HEK293 (cell line): ENCODE measurements around the gene MAL.

Experiments
- CTCF ChIA-PET: fragments of 350-600 bp; formaldehyde crosslinking; extraction: SDS; loops from one replicate; lab custom pipeline; 2021; ENCODE audit warnings: antibody characterized with exemption; lab: Yijun Ruan, JAX
- POLR2A ChIA-PET: fragments of 300-600 bp; formaldehyde crosslinking; extraction: SDS; loops from one replicate; lab custom pipeline; 2020; ENCODE audit warnings: antibody characterized with exemption, inconsistent platforms; lab: Yijun Ruan, JAX
- H3K27ac ChIP-seq: fragments of 200-500 bp; sonication (Bioruptor generic); 2 replicates; pipeline ENCODE4 v1.5.1; 2014; ENCODE audit warnings: low read depth, low read length, control low read depth, inconsistent platforms; ENCODE audit errors: extremely low read depth
- H3K36me3 ChIP-seq, 2 experiments: fragments of 200-500 bp in 1 of 2; sonication (Bioruptor generic) in 1 of 2; 1 replicate in 1 of 2; 2 replicates in 1 of 2; pipeline ENCODE4 v1.5.1; 2014 to 2017; ENCODE audit warnings: inconsistent platforms in 2 of 2, low read length in 2 of 2; ENCODE audit not compliant: control insufficient read depth in 2 of 2, insufficient read depth in 1 of 2
- H3K4me1 ChIP-seq: fragments of 200-500 bp; sonication (Bioruptor generic); 2 replicates; pipeline ENCODE4 v1.5.1; 2014; ENCODE audit warnings: mild to moderate bottlenecking, low read length, inconsistent platforms; ENCODE audit not compliant: control insufficient read depth, insufficient read depth
- H3K4me3 ChIP-seq: 2 replicates; pipeline ENCODE4 v1.5.1; 2011; ENCODE audit warnings: low read depth, mild to moderate bottlenecking, control low read depth, low read length, moderate library complexity
- H3K9me3 ChIP-seq: fragments of 200-500 bp; sonication (Bioruptor generic); 2 replicates; pipeline ENCODE4 v1.5.1; 2014; ENCODE audit warnings: low read depth, low read length, inconsistent platforms; ENCODE audit not compliant: control insufficient read depth, insufficient read depth
- SCRT1 ChIP-seq: fragments of 450-650 bp; formaldehyde crosslinking; IDR thresholded peaks from 2 replicates; pipeline ENCODE4 v1.5.1; 2016; ENCODE audit warnings: missing biosample characterization, missing genetic modification characterization, borderline replicate concordance
- TRIM28 ChIP-seq: IDR thresholded peaks from 2 replicates; pipeline ENCODE4 v1.6.1; 2011; ENCODE audit warnings: low read length, control low read depth, borderline replicate concordance
- ZBTB21 ChIP-seq: fragments of 450-650 bp; formaldehyde crosslinking; IDR thresholded peaks from 2 replicates; pipeline ENCODE4 v1.5.1; 2017; ENCODE audit warnings: missing biosample characterization, missing genetic modification characterization
- ZNF16 ChIP-seq: fragments of 450-650 bp; formaldehyde crosslinking; IDR thresholded peaks from 2 replicates; pipeline ENCODE4 v1.5.1; 2016; ENCODE audit warnings: low read depth, missing biosample characterization, missing genetic modification characterization
- ZNF202 ChIP-seq: fragments of 450-650 bp; formaldehyde crosslinking; IDR thresholded peaks from 2 replicates; pipeline ENCODE4 v1.5.1; 2016; ENCODE audit warnings: missing biosample characterization, missing genetic modification characterization, borderline replicate concordance
- ZNF274 ChIP-seq, 2 experiments: fragments of 200-500 bp in 1 of 2; fragments of 450-650 bp in 1 of 2; sonication (Bioruptor generic) in 1 of 2; formaldehyde crosslinking in 1 of 2; IDR thresholded peaks; 2 replicates each; pipeline versions ENCODE4 v1.5.1 to v1.6.1; 2014 to 2016; ENCODE audit warnings: borderline replicate concordance in 1 of 2, inconsistent platforms in 1 of 2, low read length in 1 of 2, missing biosample characterization in 1 of 2, missing genetic modification characterization in 1 of 2
- ZNF555 ChIP-seq: fragments of 450-650 bp; formaldehyde crosslinking; conservative IDR thresholded peaks from 2 replicates; pipeline ENCODE4 v1.5.1; 2017; ENCODE audit warnings: missing biosample characterization, mild to moderate bottlenecking, missing genetic modification characterization, inconsistent platforms
- ZNF558 ChIP-seq: fragments of 450-650 bp; formaldehyde crosslinking; IDR thresholded peaks from 2 replicates; pipeline ENCODE4 v1.5.1; 2016; ENCODE audit warnings: missing biosample characterization, missing genetic modification characterization
- ZNF600 ChIP-seq: fragments of 450-650 bp; formaldehyde crosslinking; IDR thresholded peaks from 2 replicates; pipeline ENCODE4 v1.5.1; 2016; ENCODE audit warnings: missing biosample characterization, missing genetic modification characterization
- ZNF626 ChIP-seq: fragments of 450-650 bp; sonication (Bioruptor Pico); formaldehyde crosslinking; IDR thresholded peaks from 2 replicates; pipeline ENCODE4 v1.5.1; 2018; ENCODE audit warnings: missing biosample characterization, missing genetic modification characterization, inconsistent platforms
- ZNF776 ChIP-seq: fragments of 450-650 bp; formaldehyde crosslinking; IDR thresholded peaks from 2 replicates; pipeline ENCODE4 v1.5.0; 2017; ENCODE audit warnings: missing biosample characterization, missing genetic modification characterization, borderline replicate concordance
- ZNF830 ChIP-seq: fragments of 450-650 bp; IDR thresholded peaks from 2 replicates; pipeline ENCODE4 v1.5.0; 2018; ENCODE audit warnings: missing biosample characterization, missing genetic modification characterization, low read depth, mild to moderate bottlenecking, moderate library complexity
- TF ChIP-seq, protein P1 (sequence below): fragments of 450-650 bp; formaldehyde crosslinking; IDR thresholded peaks from 2 replicates; pipeline ENCODE4 v1.5.1; 2016; ENCODE audit warnings: missing biosample characterization, missing genetic modification characterization
- TF ChIP-seq, protein P2 (sequence below): fragments of 450-650 bp; formaldehyde crosslinking; IDR thresholded peaks from 2 replicates; pipeline ENCODE4 v1.5.1; 2016; ENCODE audit warnings: missing biosample characterization, missing genetic modification characterization
- TF ChIP-seq, protein P3 (sequence below): fragments of 450-650 bp; formaldehyde crosslinking; IDR thresholded peaks from 2 replicates; pipeline ENCODE4 v1.5.1; 2016; ENCODE audit warnings: missing biosample characterization, missing genetic modification characterization
- TF ChIP-seq, protein P4 (sequence below): fragments of 450-650 bp; formaldehyde crosslinking; optimal IDR thresholded peaks from 2 replicates; pipeline ENCODE3; 2016; ENCODE audit warnings: missing biosample characterization, mild to moderate bottlenecking, missing genetic modification characterization
- TF ChIP-seq, protein P5 (sequence below): fragments of 450-650 bp; formaldehyde crosslinking; IDR thresholded peaks from 2 replicates; pipeline ENCODE4 v1.5.1; 2016; ENCODE audit warnings: missing biosample characterization, missing genetic modification characterization, low read depth
- TF ChIP-seq, protein P6 (sequence below): fragments of 450-650 bp; formaldehyde crosslinking; IDR thresholded peaks from 2 replicates; pipeline ENCODE4 v1.5.1; 2017; ENCODE audit warnings: missing biosample characterization, missing genetic modification characterization

Gene MAL

DNA sequence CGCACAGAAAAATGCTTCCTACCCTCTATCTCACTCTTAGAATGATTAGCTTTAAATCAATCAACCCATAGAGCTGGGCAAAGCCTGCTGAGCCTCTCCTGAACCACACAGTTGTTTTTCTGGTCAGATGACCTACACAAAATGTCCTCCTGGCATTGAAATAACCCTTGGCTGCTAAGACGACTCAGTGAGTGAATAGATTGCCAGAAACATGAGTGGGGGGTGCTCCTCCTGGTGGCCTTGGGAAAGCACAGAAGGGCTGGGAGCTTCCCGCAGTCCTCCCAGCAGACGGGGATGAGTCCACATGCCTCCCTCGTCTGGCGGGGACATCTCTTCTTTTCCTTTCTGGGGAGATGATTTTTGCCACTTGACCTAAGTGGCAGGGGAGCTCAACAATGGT is 14.9 kb downstream of the MAL start:
- H3K9me3 ChIP-seq, result no peaks in the 10 kb centered on the region
- ChIA-PET CTCF (interaction anchor here (0.6 to 1.6 kb wide), 3 partner anchors 13 to 16 kb away, joined by 3 to 4 read pairs (median 3); no protein-coding TSS in a partner anchor), POLR2A (no interaction called here)
- H3K27ac ChIP-seq, result no peak overlapping the region
- H3K4me3 ChIP-seq, result no peak overlapping the region
- H3K4me1 ChIP-seq, result no peaks in the 10 kb centered on the region
- TF ChIP-seq SCRT1 (tag by site-specific recombination) (no peak), ZNF555 (tag by site-specific recombination) (no peak), ZNF16 (tag by site-specific recombination) (no peak)
- TF ChIP-seq, protein P1, sequence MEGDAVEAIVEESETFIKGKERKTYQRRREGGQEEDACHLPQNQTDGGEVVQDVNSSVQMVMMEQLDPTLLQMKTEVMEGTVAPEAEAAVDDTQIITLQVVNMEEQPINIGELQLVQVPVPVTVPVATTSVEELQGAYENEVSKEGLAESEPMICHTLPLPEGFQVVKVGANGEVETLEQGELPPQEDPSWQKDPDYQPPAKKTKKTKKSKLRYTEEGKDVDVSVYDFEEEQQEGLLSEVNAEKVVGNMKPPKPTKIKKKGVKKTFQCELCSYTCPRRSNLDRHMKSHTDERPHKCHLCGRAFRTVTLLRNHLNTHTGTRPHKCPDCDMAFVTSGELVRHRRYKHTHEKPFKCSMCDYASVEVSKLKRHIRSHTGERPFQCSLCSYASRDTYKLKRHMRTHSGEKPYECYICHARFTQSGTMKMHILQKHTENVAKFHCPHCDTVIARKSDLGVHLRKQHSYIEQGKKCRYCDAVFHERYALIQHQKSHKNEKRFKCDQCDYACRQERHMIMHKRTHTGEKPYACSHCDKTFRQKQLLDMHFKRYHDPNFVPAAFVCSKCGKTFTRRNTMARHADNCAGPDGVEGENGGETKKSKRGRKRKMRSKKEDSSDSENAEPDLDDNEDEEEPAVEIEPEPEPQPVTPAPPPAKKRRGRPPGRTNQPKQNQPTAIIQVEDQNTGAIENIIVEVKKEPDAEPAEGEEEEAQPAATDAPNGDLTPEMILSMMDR (tag by site-specific recombination), result 0 out of 2 replicates have a peak, but pooled peaks have one; percentile 18
- no peaks in the 10 kb centered on the region for H3K36me3 ChIP-seq

DNA sequence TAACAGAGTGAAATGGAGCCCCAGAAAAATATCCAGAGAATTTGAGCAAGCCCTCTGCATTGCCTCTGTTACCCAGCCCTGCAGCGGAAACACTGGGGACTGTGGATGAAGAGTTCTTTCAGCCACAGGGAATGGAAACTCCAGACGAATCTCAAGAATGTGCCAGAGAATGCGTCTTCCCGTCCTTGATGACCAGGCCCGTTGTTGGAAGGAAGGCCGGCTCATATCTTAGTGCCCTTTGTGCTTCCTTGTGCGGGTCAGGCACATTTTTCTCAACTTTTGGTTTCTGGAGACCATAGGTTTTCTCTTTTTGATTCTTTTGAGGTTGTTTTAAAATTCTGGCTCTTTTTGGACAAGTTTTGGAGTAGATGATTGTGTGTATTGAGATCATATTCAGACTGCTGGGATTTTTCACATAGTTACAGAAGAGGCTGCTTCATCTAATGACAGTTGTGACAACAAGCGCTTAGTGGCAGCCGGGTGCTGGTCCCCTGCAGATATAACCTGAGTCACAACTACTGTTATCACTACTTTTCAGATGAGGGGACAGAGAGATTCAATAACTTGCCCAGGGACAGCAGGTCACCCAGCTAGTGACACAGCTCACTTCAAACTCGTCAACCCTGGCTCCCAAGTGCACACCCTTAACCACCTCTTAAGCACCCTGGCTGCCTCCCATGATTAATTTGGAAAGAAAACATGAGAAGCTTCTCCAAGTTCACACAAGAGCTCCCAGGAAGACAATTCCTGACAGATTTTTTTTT is 15.7 kb downstream of the MAL start:
- H3K36me3 ChIP-seq, result no peaks in the 10 kb centered on the region
- H3K4me1 ChIP-seq, result no peaks in the 10 kb centered on the region
- H3K9me3 ChIP-seq, result no peaks in the 10 kb centered on the region
- H3K27ac ChIP-seq, result no peak overlapping the region
- TF ChIP-seq, protein P2, sequence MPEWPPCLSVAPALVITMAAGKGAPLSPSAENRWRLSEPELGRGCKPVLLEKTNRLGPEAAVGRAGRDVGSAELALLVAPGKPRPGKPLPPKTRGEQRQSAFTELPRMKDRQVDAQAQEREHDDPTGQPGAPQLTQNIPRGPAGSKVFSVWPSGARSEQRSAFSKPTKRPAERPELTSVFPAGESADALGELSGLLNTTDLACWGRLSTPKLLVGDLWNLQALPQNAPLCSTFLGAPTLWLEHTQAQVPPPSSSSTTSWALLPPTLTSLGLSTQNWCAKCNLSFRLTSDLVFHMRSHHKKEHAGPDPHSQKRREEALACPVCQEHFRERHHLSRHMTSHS (tag by site-specific recombination), result no peak
- TF ChIP-seq ZNF626 (tag by site-specific recombination) (no peak), ZNF558 (tag by site-specific recombination) (no peak), ZNF274 (IDR thresholded peaks at IDR 0.05; ENCODE audit: low read length) (no peak), ZNF274 (tag by site-specific recombination; IDR thresholded peaks at IDR 0.05; ENCODE audit: borderline replicate concordance) (no peak), ZNF555 (tag by site-specific recombination) (no peak), ZBTB21 (no peak)
- CTCF ChIA-PET, result interaction anchor here (0.6 to 3.2 kb wide), 4 partner anchors 12 to 18 kb away, joined by 3 to 13 read pairs (median 4); no protein-coding TSS in a partner anchor
- POLR2A ChIA-PET, result no interaction called here
- H3K4me3 ChIP-seq, result no peak overlapping the region

DNA sequence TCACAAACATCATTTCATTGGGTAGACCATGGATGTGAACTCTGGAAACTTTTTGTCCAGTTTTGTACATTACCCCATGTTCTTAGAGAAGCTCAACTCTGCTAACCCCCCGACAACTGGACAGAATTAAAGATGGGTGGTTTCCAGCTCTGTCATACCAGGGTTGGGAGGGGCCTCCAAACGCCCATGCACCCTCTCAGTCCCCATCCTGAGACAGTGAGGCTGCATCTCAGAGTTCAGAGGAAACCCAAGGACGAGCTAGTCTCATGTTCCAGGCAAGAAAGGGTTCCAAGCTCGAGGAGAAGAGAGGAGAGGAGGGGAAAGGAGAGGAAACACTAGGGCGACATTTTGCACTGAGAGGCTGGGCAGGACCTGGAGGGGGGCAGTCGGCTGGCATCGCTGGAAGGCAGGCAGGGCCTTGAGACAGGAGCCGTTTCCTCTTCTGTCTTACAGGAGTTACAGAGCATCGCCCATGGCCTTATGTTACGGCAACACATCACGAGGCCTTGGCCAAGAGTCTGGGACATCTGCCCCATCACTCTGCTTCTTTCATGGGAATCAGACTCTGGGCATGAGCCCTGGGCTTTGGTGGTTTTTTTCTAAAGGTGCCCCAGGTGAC is 16.4 kb downstream of the MAL start:
- CTCF ChIA-PET, result interaction anchor here (1.6 to 3.2 kb wide), 2 partner anchors 11 to 19 kb away, joined by 4 to 13 read pairs; no protein-coding TSS in a partner anchor
- H3K36me3 ChIP-seq, result no peaks in the 10 kb centered on the region
- POLR2A ChIA-PET, result no interaction called here
- TF ChIP-seq ZNF830 (tag by site-specific recombination), result no peak
- no peak for TF ChIP-seq ZNF776 (tag by site-specific recombination)
- TF ChIP-seq, protein P3, sequence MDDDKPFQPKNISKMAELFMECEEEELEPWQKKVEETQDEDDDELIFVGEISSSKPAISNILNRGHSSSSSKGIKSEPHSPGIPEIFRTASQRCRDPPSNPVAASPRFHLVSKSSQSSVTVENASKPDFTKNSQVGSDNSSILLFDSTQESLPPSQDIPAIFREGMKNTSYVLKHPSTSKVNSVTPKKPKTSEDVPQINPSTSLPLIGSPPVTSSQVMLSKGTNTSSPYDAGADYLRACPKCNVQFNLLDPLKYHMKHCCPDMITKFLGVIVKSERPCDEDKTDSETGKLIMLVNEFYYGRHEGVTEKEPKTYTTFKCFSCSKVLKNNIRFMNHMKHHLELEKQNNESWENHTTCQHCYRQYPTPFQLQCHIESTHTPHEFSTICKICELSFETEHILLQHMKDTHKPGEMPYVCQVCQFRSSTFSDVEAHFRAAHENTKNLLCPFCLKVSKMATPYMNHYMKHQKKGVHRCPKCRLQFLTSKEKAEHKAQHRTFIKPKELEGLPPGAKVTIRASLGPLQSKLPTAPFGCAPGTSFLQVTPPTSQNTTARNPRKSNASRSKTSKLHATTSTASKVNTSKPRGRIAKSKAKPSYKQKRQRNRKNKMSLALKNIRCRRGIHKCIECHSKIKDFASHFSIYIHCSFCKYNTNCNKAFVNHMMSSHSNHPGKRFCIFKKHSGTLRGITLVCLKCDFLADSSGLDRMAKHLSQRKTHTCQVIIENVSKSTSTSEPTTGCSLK (tag by site-specific recombination), result no peak
- TF ChIP-seq ZNF202 (tag by site-specific recombination), result no peak
- TF ChIP-seq, protein P4, sequence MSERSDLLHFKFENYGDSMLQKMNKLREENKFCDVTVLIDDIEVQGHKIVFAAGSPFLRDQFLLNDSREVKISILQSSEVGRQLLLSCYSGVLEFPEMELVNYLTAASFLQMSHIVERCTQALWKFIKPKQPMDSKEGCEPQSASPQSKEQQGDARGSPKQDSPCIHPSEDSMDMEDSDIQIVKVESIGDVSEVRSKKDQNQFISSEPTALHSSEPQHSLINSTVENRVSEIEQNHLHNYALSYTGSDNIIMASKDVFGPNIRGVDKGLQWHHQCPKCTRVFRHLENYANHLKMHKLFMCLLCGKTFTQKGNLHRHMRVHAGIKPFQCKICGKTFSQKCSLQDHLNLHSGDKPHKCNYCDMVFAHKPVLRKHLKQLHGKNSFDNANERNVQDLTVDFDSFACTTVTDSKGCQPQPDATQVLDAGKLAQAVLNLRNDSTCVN (tag by site-specific recombination), result no peak
- TF ChIP-seq TRIM28, result no peak
- TF ChIP-seq, protein P5, sequence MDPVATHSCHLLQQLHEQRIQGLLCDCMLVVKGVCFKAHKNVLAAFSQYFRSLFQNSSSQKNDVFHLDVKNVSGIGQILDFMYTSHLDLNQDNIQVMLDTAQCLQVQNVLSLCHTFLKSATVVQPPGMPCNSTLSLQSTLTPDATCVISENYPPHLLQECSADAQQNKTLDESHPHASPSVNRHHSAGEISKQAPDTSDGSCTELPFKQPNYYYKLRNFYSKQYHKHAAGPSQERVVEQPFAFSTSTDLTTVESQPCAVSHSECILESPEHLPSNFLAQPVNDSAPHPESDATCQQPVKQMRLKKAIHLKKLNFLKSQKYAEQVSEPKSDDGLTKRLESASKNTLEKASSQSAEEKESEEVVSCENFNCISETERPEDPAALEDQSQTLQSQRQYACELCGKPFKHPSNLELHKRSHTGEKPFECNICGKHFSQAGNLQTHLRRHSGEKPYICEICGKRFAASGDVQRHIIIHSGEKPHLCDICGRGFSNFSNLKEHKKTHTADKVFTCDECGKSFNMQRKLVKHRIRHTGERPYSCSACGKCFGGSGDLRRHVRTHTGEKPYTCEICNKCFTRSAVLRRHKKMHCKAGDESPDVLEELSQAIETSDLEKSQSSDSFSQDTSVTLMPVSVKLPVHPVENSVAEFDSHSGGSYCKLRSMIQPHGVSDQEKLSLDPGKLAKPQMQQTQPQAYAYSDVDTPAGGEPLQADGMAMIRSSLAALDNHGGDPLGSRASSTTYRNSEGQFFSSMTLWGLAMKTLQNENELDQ, result no peak
- TF ChIP-seq, protein P6, sequence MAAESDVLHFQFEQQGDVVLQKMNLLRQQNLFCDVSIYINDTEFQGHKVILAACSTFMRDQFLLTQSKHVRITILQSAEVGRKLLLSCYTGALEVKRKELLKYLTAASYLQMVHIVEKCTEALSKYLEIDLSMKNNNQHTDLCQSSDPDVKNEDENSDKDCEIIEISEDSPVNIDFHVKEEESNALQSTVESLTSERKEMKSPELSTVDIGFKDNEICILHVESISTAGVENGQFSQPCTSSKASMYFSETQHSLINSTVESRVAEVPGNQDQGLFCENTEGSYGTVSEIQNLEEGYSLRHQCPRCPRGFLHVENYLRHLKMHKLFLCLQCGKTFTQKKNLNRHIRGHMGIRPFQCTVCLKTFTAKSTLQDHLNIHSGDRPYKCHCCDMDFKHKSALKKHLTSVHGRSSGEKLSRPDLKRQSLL (tag by site-specific recombination), result no peak
- no peak for TF ChIP-seq ZNF600 (tag by site-specific recombination)

More for the DNA sequence above, 16.4 kb downstream of the MAL start:
- Histone ChIP-seq H3K27ac (no peak overlapping the region), H3K9me3 (no peaks in the 10 kb centered on the region), H3K4me3 (no peak overlapping the region), H3K4me1 (no peaks in the 10 kb centered on the region)
